Astrocyte of the spinal cord (primary cell): ENCODE results near the gene PTPN2.
"Not testable (repeated sequence)": the region's sequence is repeated elsewhere in the genome, so short reads cannot be mapped to it uniquely, and the experiment has no call there.

Source experiments
- DNase-seq: peaks from one replicate; pipeline ENCODE4 v3.0.0; 2011; ENCODE audit warnings: low read depth, low spot score
- H3K4me3 ChIP-seq: 2 replicates; pipeline ENCODE4 v1.5.1; 2011; ENCODE audit warnings: low read depth, mild to moderate bottlenecking, low read length, moderate library complexity
- in situ Hi-C: cut with HindIII; loops from 2 replicates; pipeline ENCODE4 v1.10.0; 2017; ENCODE audit warnings: low sequenced_read_pairs
- TF ChIP-seq, protein P1 (sequence below): IDR thresholded peaks from 2 replicates; pipeline ENCODE4 v1.5.1; 2012; ENCODE audit warnings: low read depth, mild to moderate bottlenecking, low read length, inconsistent platforms

PTPN2 gene

DNA sequence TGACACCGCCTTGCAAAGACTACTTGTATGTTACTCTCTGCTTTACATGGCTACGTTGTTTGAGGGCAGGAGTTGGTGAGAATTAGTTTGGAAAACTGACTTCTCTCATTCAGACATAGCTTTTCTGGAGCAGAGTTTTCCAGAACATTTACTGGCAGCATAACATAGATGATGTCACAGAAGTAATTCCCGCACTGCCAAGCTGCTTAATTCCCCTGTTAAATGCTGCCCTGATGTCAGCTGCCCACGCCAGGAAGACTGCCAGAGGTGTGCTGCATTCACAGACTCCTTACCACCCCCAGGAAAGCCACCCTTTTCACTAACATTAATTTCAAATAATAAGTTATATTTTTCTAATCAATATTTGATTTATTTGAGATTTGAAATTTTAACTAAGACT lies 24.7 kb upstream of the PTPN2 start:
- TF ChIP-seq, protein P1, sequence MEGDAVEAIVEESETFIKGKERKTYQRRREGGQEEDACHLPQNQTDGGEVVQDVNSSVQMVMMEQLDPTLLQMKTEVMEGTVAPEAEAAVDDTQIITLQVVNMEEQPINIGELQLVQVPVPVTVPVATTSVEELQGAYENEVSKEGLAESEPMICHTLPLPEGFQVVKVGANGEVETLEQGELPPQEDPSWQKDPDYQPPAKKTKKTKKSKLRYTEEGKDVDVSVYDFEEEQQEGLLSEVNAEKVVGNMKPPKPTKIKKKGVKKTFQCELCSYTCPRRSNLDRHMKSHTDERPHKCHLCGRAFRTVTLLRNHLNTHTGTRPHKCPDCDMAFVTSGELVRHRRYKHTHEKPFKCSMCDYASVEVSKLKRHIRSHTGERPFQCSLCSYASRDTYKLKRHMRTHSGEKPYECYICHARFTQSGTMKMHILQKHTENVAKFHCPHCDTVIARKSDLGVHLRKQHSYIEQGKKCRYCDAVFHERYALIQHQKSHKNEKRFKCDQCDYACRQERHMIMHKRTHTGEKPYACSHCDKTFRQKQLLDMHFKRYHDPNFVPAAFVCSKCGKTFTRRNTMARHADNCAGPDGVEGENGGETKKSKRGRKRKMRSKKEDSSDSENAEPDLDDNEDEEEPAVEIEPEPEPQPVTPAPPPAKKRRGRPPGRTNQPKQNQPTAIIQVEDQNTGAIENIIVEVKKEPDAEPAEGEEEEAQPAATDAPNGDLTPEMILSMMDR = no peak
- no peak for DNase-seq
- H3K4me3 ChIP-seq = no peak overlapping the region
- in situ Hi-C loops = no loop called here

DNA sequence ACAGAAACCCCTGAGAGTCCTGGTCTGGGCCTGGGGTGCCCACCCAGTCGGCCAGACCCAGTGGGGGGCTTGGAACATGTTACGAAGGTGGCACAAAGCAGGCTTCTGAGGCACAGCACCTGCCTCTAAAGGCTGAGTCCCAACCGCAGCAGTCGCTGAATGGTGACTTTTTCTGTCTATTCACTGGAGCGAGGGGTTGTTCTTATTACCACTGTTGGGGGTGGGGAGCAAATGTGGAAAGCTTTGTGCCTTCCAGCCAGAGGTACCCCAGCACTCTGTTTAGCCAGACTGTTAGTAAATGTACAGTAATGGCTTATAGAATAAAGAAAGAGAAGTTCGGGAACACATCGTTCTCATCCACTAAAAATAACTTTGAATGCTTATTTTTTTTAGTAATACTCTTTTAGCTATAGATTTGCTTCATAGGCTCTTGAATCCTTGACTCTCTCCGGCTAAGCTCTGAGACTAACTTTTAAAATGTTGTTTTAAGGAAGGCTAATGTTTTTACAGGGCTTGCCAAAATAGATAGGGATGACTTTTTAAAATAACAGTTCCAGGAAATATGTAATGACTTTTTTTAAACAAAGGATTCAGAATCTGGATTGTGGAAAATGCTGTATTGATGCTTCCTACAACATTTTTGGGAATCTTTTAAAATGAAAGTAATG lies 23.4 kb upstream of the PTPN2 start:
- in situ Hi-C loops = no loop called here
- H3K4me3 ChIP-seq = no peak overlapping the region
- DNase-seq = peak; percentile 80
- TF ChIP-seq, protein P1 = no peak

DNA sequence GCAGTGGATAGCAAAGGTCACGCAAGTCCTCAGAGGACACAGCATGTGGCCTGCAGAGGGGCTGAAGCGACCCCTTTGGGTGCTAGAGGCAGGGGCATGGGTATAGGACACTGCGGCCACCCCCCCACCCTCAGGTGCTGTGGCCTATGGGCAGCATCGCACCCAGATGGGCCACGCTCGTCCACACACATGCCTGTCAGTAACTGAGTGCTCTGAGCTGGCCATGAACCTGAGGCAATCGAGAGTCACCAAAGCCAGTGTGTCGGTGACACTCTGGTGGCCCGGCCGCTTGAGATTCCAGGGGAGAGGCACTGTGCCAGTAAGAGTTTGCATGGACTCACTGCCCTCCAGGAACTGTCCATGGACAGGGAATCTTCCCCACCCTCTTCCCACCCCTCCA lies 22.7 kb upstream of the PTPN2 start:
- DNase-seq = no peak
- no peak overlapping the region for H3K4me3 ChIP-seq
- in situ Hi-C loops = no loop called here
- TF ChIP-seq, protein P1 = no peak

DNA sequence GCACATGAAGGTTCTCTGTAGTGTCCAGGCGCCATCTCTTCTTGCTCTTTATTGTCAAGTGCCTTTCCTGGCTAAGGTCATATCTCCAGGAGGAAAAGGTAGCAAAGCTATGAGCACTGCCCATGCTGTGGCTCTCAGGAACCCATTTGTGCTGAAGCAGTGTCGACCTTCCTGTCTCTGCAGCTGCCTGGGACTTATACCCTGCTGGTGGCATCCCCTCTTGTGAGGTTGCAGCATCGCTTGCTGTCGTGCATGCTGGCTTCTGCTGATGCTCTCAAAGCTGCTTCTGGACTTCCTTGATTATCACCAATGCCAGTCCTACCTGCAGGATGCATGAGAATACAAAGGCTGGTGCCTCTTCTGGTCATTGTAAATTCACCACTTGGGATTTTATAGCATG lies 22.1 kb upstream of the PTPN2 start:
- TF ChIP-seq, protein P1 = no peak
- H3K4me3 ChIP-seq = no peak overlapping the region
- in situ Hi-C loops = no loop called here
- DNase-seq = no peak

DNA sequence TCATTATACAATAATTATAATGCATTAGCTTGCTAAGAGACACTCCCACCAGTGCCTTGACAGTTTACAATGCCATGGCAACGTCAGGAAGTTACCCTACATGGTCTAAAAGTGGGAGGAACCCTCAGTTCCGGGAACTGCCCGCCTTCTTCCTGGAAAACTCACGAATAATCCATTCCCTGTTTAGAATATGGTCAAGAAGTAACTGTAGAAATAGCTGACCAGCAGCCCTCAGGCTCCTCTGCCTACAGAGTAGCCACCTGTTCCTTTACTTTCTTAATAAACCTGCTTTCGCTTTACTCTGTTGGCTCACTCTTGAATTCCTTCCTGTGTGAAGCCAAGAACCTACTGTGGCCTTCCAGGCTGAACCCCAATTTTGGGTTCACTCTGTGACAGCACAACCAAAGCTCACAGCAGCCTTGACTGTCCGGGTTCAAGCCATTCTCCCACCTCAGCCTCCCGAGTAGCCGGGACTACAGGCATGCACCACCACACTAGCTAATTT lies 20.0 kb upstream of the PTPN2 start:
- DNase-seq = no peak
- H3K4me3 ChIP-seq = no peak overlapping the region
- TF ChIP-seq, protein P1 = no peak
- in situ Hi-C loops = no loop called here

DNA sequence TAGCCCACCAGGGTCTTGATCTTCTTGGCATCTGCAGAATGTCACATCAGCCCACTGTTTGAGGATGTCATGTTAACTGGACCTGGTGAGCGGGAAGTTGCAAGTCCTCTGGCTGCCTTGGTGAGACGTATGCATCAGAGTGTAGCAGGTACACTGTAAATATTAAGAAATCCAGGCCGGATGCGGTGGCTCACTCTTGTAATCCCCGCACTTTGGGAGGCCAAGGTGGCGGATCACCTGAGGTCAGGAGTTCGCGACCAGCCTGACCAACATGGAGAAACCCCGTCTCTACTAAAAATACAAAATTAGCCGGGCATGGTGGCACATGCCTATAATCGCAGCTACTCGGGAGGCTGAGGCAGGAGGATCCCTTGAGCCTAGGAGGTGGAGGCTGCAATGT lies 17.2 kb upstream of the PTPN2 start:
- H3K4me3 ChIP-seq, DNase-seq, in situ Hi-C loops: not testable (repeated sequence)

DNA sequence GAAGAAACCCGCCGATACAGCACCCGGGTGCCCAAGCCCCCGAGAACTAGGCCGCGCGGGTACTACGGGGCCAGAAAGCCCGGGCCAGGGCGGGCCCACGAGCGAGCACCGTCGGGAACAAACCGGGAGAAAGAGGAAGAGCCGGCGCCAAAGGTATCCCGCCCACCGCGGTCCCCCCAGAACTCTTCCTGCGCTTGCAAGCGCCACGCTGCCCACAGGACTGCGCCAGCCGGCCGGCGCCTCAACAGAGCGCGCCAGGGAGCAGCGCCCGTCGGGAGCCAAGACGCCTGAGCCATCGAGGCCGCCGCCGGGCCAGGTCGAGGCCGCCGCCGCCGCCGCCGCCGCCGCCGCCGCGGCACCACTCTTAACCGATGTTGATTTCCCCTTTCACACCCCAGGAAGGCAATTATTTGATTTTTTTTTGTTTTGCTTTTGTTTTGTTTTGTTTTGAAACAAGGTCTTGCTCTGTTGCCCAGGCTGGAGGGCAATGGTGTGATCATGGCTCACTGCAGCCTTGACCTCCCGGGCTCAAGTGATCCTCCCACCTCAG lies 12.8 kb upstream of the PTPN2 start:
- DNase-seq, in situ Hi-C loops: not testable (repeated sequence)

DNA sequence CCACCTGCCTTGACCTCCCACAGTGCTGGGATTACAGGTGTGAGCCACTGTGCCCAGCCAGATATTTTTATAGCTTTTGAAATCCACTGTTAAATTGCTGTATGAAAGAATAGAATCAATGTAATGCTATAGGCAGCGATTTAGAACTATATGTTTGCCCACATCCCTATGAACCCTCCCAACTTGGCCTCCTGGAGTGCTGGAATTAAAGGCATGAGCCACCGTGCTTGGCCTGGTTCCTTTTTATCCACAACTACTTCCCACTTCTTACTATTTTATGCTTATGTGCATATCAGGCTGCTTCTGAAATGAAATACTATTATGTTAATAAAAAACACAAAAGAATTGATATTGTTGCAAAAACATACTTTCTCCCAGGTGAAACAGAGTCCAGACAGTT lies 11.6 kb upstream of the PTPN2 start:
- in situ Hi-C loops = no loop called here
- TF ChIP-seq, protein P1 = no peak
- no peak for DNase-seq
- no peak overlapping the region for H3K4me3 ChIP-seq

More for the DNA sequence above, 12.8 kb upstream of the PTPN2 start:
- H3K4me3 ChIP-seq = not testable (repeated sequence)
